A549 (cell line): ENCODE results near the gene UBE2G2. TPM values are rescaled to one million over a fixed set of nuclear protein-coding genes. Genes with fewer than 3 reads are reported as not detected.

Experiments
- ATAC-seq, 2 experiments: fragments of 200-7000 bp in 1 of 2; fragments of >200 bp in 1 of 2; cut with Nextera tagmentation in 1 of 2; cut with Tn5 transposase in 1 of 2; 3 replicates each; pipeline versions ENCODE4 v1.8.0 to v1.9.1; 2018 to 2020; ENCODE audit warnings: mild to moderate bottlenecking in 1 of 2, moderate library complexity in 1 of 2
- CTCF ChIA-PET: fragments of 300-600 bp; sonication (Branson Sonifier 250); formaldehyde crosslinking; extraction: SDS; loops from one replicate; lab custom pipeline; 2021; ENCODE audit warnings: antibody characterized with exemption, inconsistent platforms; lab: Yijun Ruan, JAX
- POLR2A ChIA-PET: fragments of 350-600 bp; formaldehyde crosslinking; extraction: SDS; loops from one replicate; lab custom pipeline; 2021; ENCODE audit warnings: antibody characterized with exemption, inconsistent platforms; lab: Yijun Ruan, JAX
- DNase-seq, 2 experiments: peaks; one replicate each; pipeline versions ENCODE4 v3.0.0 to v3.0.0-alpha.2; 2011 to 2016; ENCODE audit warnings: low read depth in 1 of 2, low spot score in 1 of 2
- FAIRE-seq: peaks from 2 replicates; lab custom pipeline; 2011; peaks lifted over from hg19 to GRCh38; lab: Jason Lieb, UNC
- H3K27ac ChIP-seq, 2 experiments: fragments of >200 bp; sonication (Bioruptor Twin); formaldehyde crosslinking; 3 replicates each; pipeline ENCODE4 v1.5.1; 2016 to 2017
- H3K4me1 ChIP-seq: fragments of >200 bp; sonication (Bioruptor Twin); formaldehyde crosslinking; 3 replicates; pipeline ENCODE4 v1.6.1; 2016
- H3K4me2 ChIP-seq: fragments of >200 bp; sonication (Bioruptor Twin); formaldehyde crosslinking; 3 replicates; pipeline ENCODE4 v1.6.1; 2016
- H3K4me3 ChIP-seq: fragments of >200 bp; sonication (Bioruptor Twin); formaldehyde crosslinking; 3 replicates; pipeline ENCODE4 v1.5.1; 2016
- H3K9me3 ChIP-seq: fragments of >200 bp; sonication (Bioruptor Twin); formaldehyde crosslinking; 3 replicates; pipeline ENCODE4 v1.6.1; 2016
- EHMT2 ChIP-seq: fragments of 200-600 bp; sonication (generic); IDR thresholded peaks from 2 replicates; pipeline ENCODE4 v1.6.1; 2016; ENCODE audit warnings: antibody characterized with exemption, low read depth, mild to moderate bottlenecking, moderate library complexity
- ESRRA ChIP-seq: fragments of 150-350 bp; IDR thresholded peaks from 2 replicates; pipeline ENCODE4 v1.6.1; 2014; ENCODE audit warnings: mild to moderate bottlenecking, low read length, borderline replicate concordance
- FOSL2 ChIP-seq, 2 experiments: fragments of 450-650 bp in 1 of 2; fragments of >200 bp in 1 of 2; sonication (Bioruptor Twin) in 1 of 2; formaldehyde crosslinking; IDR thresholded peaks; 2 replicates each; pipeline versions ENCODE4 v1.5.0 to v1.6.1; 2016 to 2020; ENCODE audit warnings: mild to moderate bottlenecking in 1 of 2, moderate library complexity in 1 of 2
- HEYL ChIP-seq: fragments of 250-450 bp; sonication (Bioruptor Pico); IDR thresholded peaks from 2 replicates; pipeline ENCODE4 v1.8.0; 2021; ENCODE audit warnings: mild to moderate bottlenecking, moderate library complexity
- HOXB13 ChIP-seq: fragments of 250-450 bp; sonication (Bioruptor Pico); IDR thresholded peaks from 2 replicates; pipeline ENCODE4 v1.5.0; 2020; ENCODE audit warnings: low read depth, mild to moderate bottlenecking, moderate library complexity
- KDM1A ChIP-seq: fragments of 200-600 bp; sonication (generic); IDR thresholded peaks from 2 replicates; pipeline ENCODE4 v1.6.1; 2016; ENCODE audit warnings: low read depth, mild to moderate bottlenecking
- KDM5A ChIP-seq: fragments of 200-600 bp; sonication (generic); IDR thresholded peaks from 2 replicates; pipeline ENCODE4 v1.6.1; 2016; ENCODE audit warnings: antibody characterized with exemption, mild to moderate bottlenecking
- NFE2L2 ChIP-seq: fragments of 150-350 bp; conservative IDR thresholded peaks from 2 replicates; pipeline ENCODE4 v1.6.1; 2014; ENCODE audit warnings: low read length
- NPAS2 ChIP-seq: fragments of 250-450 bp; sonication (Bioruptor Pico); IDR thresholded peaks from 2 replicates; pipeline ENCODE4 v1.8.0; 2022; ENCODE audit warnings: mild to moderate bottlenecking, moderate library complexity, borderline replicate concordance
- POLR2AphosphoS2 ChIP-seq: conservative IDR thresholded peaks from 2 replicates; pipeline ENCODE4 v1.6.1; 2012; ENCODE audit warnings: low read length, improper control_type of control experiment, inconsistent platforms
- RAD21 ChIP-seq, 2 experiments: fragments of >200 bp in 1 of 2; sonication (Bioruptor Twin) in 1 of 2; formaldehyde crosslinking in 1 of 2; IDR thresholded peaks in 1 of 2; conservative IDR thresholded peaks in 1 of 2; 2 replicates in 1 of 2; 3 replicates in 1 of 2; pipeline ENCODE4 v1.6.1; 2012 to 2018; ENCODE audit warnings: inconsistent platforms in 1 of 2
- RCOR1 ChIP-seq: fragments of 150-350 bp; IDR thresholded peaks from 2 replicates; pipeline ENCODE4 v1.6.1; 2014; ENCODE audit warnings: antibody characterized with exemption, low read length, low read depth
- ZC3H11A ChIP-seq: fragments of 450-650 bp; IDR thresholded peaks from 2 replicates; pipeline ENCODE4 v1.6.1; 2014; ENCODE audit warnings: antibody characterized with exemption, mild to moderate bottlenecking
- ZSCAN20 ChIP-seq: fragments of 250-450 bp; sonication (Bioruptor Pico); IDR thresholded peaks from 2 replicates; pipeline ENCODE4 v1.8.0; 2022; ENCODE audit warnings: mild to moderate bottlenecking, moderate library complexity
- WGBS: methylation state at CpG from one replicate; pipeline ENCODE4 v1.1.6; 2017; ENCODE audit errors: missing lambda C conversion rate; 5-methylcytosine and 5-hydroxymethylcytosine counted together
- polyA plus RNA-seq, 4 experiments: library from polyadenylated mRNA; depleted of rRNA in 3 of 4; stranded (reverse); fragments of >200 nt; fragmentation: RNase III in 1 of 4; extraction: RNeasy Plus Mini Kit Qiagen cat#74134 plus additional on column Dnase treatment in 1 of 4; gene quantifications; 2 replicates in 3 of 4; 3 replicates in 1 of 4; pipeline ENCODE4 v1.2.3, GENCODE V29; 2011 to 2017
- TF ChIP-seq, protein P1 (sequence below): IDR thresholded peaks from 2 replicates; pipeline ENCODE4 v1.6.1; 2012
- TF ChIP-seq, protein P2 (sequence below): fragments of 150-350 bp; IDR thresholded peaks from 2 replicates; pipeline ENCODE4 v1.6.1; 2014; ENCODE audit warnings: low read depth, mild to moderate bottlenecking, low read length

Gene UBE2G2
- polyA plus RNA-seq, 2 of the 4 experiments (the other 2 are of a cell fraction): 56.9 to 68.2 TPM

DNA sequence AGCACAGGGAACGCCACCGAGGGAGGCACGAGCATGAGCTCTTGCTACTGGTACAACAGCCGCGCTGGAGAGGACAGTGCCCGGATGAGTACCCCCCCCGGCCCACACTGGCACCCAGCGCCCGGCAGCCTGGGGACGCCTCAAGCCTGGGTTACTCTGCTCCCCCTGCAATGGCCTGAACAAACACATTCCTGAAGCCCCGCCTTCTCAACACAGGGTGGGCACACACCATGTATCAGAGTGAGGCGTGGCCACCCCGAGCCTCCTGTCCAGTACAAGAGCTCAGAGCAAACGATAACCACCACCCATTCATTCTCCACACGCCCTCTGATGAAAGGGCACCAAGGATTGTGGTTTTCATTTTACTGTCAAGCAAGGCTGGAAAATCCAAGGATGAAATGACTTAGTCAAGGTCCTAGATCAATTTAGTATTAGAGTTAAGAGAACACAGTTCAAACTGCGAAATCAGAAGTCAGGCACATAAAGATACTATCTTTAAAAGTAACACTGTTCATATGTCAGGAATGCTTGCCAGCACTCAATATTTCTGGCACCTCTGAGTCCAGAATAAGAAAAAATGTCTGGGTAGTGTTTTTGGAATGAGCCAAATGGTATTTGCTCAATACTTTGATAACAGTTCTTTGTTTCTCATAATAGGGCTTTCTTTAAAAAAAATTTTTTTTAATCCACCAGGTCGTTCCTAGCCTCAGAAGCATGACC lies 22.0 kb downstream of the UBE2G2 start:
- ATAC-seq: no peak
- WGBS: 93% methylated on average over 11 of the region's 17 CpGs
- ChIA-PET CTCF (interaction anchor here (0.6 to 0.9 kb wide), 2 partner anchors 14 to 271 kb away, joined by 3 to 6 read pairs; no protein-coding TSS in a partner anchor), POLR2A (no interaction called here)
- TF ChIP-seq, protein P1, sequence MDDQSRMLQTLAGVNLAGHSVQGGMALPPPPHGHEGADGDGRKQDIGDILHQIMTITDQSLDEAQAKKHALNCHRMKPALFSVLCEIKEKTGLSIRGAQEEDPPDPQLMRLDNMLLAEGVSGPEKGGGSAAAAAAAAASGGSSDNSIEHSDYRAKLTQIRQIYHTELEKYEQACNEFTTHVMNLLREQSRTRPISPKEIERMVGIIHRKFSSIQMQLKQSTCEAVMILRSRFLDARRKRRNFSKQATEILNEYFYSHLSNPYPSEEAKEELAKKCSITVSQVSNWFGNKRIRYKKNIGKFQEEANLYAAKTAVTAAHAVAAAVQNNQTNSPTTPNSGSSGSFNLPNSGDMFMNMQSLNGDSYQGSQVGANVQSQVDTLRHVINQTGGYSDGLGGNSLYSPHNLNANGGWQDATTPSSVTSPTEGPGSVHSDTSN: no peak
- H3K4me2 ChIP-seq: no peak overlapping the region
- H3K4me3 ChIP-seq: no peak overlapping the region
- no peak overlapping the region for H3K27ac ChIP-seq
- no peaks in the 10 kb centered on the region for H3K9me3 ChIP-seq
- no peaks in the 10 kb centered on the region for H3K4me1 ChIP-seq
- DNase-seq: no peak
- no peak for FAIRE-seq

DNA sequence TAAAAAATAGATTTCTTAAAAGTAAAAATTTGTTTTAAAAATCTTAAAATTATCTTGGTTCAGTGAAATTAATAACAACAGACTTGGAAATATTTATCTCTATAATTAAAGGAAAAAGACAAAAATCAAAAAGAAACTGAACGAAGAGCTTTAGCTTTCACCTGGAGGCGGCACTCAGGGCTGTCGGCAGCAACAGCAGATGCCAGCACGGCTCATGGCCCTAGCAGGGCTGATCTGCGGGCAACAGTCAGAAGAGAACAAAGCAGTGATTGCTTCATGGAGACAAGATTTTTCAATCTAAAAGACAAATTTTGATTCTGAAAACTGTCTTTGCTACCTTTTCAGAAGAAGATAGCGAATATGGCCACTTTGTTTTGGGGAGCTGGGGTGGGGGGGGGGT lies 22.6 kb downstream of the UBE2G2 start:
- TF ChIP-seq, protein P1: no peak
- no peak for TF ChIP-seq EHMT2
- TF ChIP-seq POLR2AphosphoS2: no peak
- no peak for TF ChIP-seq NPAS2 (CRISPR knock-in tag)

DNA sequence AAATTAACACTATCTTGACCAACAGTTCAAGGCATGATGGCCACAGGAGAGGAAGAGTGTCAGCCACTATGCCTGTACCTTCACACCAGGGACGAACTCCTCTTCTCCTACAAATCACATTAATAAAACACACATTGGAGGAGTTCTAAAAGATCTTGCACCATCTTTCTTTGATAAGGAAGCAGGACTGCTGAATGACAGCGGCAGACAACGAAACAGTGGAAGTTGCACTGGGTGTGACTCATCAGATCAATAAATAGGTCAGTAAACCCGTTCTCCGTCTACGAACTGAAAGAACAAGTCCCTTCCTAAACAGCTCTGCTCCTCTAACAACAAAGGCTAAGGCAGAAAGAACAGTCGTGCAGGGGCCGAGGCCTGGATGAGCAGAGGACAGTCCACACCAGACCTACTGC lies 23.1 kb downstream of the UBE2G2 start:
- WGBS: 94% methylated on average over 8 of the region's 8 CpGs
- H3K4me2 ChIP-seq: no peak overlapping the region
- DNase-seq (no peak), FAIRE-seq (no peak), ATAC-seq (no peak)
- H3K9me3 ChIP-seq: no peaks in the 10 kb centered on the region
- H3K27ac ChIP-seq: no peak overlapping the region
- TF ChIP-seq ESRRA (no peak), RAD21 (conservative IDR thresholded peaks at IDR 0.05 in 1 of 2, IDR thresholded peaks at IDR 0.05 in 1 of 2) (no peak), KDM1A (no peak), HEYL (CRISPR knock-in tag) (no peak), NFE2L2 (no peak), HOXB13 (CRISPR knock-in tag) (no peak), KDM5A (no peak), ZSCAN20 (no peak), NPAS2 (CRISPR knock-in tag) (no peak), ZC3H11A (no peak), RCOR1 (no peak), FOSL2 (IDR thresholded peaks at IDR 0.05) (no peak), FOSL2 (CRISPR knock-in tag; IDR thresholded peaks at IDR 0.05) (no peak)
- TF ChIP-seq, protein P2, sequence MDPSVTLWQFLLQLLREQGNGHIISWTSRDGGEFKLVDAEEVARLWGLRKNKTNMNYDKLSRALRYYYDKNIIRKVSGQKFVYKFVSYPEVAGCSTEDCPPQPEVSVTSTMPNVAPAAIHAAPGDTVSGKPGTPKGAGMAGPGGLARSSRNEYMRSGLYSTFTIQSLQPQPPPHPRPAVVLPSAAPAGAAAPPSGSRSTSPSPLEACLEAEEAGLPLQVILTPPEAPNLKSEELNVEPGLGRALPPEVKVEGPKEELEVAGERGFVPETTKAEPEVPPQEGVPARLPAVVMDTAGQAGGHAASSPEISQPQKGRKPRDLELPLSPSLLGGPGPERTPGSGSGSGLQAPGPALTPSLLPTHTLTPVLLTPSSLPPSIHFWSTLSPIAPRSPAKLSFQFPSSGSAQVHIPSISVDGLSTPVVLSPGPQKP: no peak
- H3K4me1 ChIP-seq: no peaks in the 10 kb centered on the region
- CTCF ChIA-PET: no interaction called here
- POLR2A ChIA-PET: no interaction called here
- no peak overlapping the region for H3K4me3 ChIP-seq

More for the DNA sequence above, 22.6 kb downstream of the UBE2G2 start:
- DNase-seq: no peak
- ChIA-PET CTCF (interaction anchor here (0.6 to 0.9 kb wide), 2 partner anchors 14 to 271 kb away, joined by 3 to 6 read pairs; no protein-coding TSS in a partner anchor), POLR2A (no interaction called here)
- no peak for FAIRE-seq
- no peaks in the 10 kb centered on the region for H3K4me1 ChIP-seq
- no peak overlapping the region for H3K27ac ChIP-seq
- 92% methylated on average over 6 of the region's 6 CpGs for WGBS
- no peak for ATAC-seq
- H3K4me3 ChIP-seq: no peak overlapping the region
- H3K4me2 ChIP-seq: no peak overlapping the region
- H3K9me3 ChIP-seq: no peaks in the 10 kb centered on the region
